Frontal cortex (tissue), 4 donors: Measurements from ENCODE around the gene C1orf115. TPM values are rescaled to one million over a fixed set of nuclear protein-coding genes. Genes with fewer than 3 reads are reported as not detected.

Experiments
- DNase-seq, 2 donors: peaks; one replicate each; pipeline ENCODE4 v3.0.0; 2012; ENCODE audit warnings: low spot score in 2 of 2
- FAIRE-seq: peaks from 2 replicates; lab custom pipeline; 2012; peaks lifted over from hg19 to GRCh38; lab: Jason Lieb, UNC
- total RNA-seq: library from RNA; depleted of rRNA; stranded (reverse); fragments of >200 nt; gene quantifications from one replicate; pipeline ENCODE4 v1.2.3, GENCODE V29; 2014
- donor health status: control.
- donor health status: control.
- donor health status: control.

The C1orf115 gene
- total RNA-seq, 1 donor from 2014 or later: 60.7 TPM

- FAIRE-seq (no peak), DNase-seq (no peak)
Measured at GRCh38 chr1:220692436-220693228, 2.5 kb downstream of the C1orf115 start.

DNA sequence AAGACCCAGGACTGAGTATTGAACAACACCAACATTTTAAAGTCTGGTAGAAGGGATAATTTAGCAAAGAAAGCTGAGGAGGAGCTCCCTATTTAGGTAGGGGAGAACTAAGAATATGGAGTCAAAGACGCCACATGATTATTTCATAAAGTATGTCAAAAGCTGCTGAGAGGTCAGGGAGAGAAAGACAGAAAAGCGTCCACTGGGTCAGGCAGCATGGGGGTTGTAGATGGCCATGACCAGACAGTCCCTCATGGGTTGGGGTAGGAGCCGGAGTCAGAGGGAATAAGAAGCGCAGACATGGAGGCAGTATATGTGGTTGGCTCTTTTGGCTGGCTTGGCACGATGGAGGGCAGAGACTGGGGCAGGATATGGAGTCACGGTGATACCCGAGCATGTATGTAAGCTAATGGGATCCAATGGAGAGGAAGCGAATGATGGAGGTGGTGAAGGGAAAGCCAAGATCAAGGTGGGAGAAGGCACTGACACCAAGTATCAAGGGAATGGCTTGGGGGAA is 4.8 kb downstream of the C1orf115 start:
- FAIRE-seq: no peak
- no peak for DNase-seq

DNA sequence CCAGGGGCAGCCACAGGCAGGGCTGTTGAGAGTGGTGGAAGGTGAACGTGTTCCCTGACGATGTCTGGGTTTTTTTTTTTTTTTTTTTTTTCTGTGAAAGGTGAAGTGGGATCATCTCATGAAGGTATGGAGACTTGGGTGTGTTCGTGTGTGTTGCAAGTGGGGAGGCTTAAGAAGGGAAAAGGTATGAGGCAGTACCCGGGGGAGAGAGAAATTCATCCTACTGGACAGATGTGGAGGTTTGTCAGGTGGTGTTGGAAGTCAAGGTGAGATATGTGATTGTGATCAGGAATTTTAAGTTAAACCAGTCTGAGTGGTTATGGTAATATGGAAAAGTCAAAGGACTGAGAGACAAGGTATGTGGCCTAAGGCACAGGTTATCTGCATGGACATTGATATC is 5.3 kb downstream of the C1orf115 start:
- DNase-seq: no peak
- FAIRE-seq: no peak

DNA sequence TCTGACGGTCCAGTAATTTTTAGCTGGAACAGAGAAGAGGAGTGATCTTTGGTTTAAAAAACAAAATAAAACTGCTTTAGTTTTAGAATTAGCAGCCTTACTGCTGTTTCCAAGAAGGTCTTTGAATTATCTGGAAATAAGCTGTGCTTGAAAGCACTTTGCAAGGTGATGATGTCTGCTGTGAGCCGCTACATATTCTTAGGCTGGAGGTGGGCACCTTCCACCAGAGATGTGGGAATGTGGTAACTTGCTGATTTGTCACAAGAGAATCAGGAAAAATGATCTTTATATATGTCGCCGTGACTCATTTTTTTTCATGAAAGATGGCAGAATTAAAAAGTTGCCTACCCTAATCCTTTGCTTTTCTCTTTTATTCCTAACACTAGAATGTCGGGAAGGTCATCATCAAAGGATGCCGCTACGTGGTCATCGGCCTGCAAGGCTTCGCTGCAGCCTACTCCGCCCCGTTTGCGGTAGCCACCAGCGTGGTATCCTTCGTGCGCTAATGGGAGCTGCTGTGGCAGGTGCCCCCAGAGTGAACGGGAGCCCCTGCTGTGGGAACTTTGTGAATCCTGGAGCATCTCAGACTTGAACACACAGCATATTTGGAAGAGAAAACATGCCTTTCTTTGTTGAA is 6.2 kb downstream of the C1orf115 start:
- FAIRE-seq (no peak), DNase-seq (no peak)

DNA sequence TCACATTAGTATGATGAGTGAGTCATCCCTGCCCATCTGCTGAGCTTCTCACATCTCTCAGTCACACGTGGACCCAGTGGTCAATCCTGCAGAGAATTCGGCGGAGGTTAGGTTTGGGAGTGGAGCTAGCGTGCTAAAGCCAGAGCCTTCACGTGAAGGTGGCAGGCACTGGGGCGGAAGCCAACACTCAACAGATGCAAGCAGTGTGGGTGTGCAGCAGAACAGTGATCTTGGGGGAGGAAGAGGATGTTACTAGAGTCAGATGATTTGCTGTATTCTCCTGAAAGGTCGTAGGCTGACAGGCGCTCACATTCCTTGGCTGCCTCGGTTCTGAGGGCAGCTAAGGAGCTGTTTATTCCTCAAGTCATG is 6.7 kb downstream of the C1orf115 start:
- DNase-seq: no peak
- no peak for FAIRE-seq

GRCh38 chr1:220697326-220697725 is 7.2 kb downstream of the C1orf115 start:
- DNase-seq: no peak
- no peak for FAIRE-seq

- DNase-seq (no peak), FAIRE-seq (no peak)
Measured at GRCh38 chr1:220698607-220699016, 8.4 kb downstream of the C1orf115 start.

DNA sequence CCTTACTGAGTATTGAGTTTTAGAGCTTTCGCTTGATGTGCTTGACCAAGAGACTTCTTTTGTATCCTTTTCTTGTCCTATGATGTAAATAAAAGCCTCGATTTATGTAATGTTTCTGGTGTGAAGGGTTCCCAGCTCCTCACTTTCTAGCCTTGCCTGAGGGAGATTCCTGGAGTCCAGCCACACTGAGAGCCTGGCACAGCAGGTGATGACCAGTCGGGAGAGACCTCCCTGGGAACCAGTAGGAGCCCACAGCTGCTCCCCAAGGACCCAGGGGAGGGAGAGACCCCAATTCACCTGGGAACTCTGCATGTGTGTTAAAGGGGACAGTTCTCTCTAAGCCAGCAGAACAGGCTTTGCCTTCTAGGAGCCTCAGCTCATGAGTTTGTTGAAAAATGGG is 8.9 kb downstream of the C1orf115 start:
- FAIRE-seq (no peak), DNase-seq (no peak)

DNA sequence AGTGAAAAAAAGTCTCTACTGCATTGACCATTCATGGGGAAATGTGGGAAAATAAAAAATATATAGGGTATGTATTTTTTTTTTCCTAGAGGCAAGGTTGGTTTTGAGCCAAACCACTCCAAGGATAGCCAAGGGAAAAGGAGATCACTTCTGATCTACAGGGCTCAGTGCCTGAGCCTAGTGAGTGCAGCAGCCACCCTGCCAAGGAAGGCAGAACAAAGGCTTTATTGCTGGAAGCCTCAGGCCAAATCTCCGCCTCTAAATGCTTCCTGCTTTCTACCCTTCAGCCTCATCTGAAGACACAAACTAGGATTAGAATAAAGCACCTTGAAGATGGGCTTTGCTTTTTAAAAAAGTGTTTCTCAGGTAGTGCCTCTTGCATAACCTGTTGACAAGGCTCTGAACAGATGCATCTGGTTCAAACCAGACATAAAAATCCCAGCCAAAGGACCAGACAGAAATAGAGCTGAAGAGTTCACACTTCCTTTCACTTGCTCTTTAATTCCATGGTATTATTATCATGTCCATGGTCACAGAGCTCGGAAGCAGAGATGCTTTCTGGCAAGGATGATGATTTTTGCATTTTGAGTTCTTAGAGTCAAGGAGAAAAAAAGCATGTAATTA is 10.5 kb downstream of the C1orf115 start:
- DNase-seq: no peak
- no peak for FAIRE-seq

GRCh38 chr1:220701974-220702373 is 11.8 kb downstream of the C1orf115 start:
- DNase-seq (no peak), FAIRE-seq (no peak)

DNA sequence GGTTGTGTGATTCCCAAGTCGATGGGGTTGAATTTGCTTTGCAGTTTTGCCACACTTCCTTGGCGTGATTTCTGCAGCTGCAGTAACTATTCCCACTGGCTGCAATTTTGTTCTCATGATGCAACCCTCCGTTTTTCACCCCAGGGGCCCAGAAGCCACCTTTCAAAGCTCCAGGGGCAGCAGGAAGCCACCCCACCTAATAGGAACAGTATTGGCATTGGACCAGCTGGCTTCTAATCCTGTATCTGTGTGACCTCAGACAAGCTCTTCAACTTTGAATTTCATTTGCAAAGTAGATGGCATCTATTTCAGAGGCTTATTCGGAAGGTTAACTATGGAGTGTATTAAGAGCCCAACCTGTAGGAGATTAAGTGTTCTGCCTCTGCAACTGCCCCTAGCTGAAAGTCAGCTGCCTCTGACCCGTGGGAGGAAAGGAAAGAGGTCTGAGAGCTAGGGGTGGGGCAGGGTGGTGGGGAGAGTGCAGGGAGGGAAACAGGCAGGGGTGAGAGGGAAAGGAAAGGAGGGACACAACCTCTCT is 12.6 kb downstream of the C1orf115 start:
- FAIRE-seq (no peak), DNase-seq (no peak)

GRCh38 chr1:220703305-220703704 is 13.1 kb downstream of the C1orf115 start:
- no peak for DNase-seq
- no peak for FAIRE-seq

DNA sequence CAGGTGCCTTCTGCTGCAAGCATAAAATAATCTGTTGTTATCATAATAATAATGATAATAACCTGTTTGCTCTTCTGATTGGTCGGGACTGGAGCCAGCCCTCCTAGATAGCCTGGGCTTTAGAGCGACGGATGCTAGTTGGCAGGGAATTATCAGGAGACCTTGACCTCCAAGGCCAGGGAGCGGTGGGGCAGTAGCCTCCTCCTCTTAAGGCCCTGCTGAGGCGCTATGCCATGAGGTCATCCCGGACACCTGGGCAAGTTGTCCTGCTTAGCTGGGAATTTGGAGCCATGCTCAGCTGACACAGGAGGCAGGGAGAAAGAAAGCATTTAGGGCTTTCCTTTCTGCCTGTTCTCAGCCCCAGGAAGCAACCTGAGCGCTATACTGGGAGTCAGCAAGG is 15.6 kb downstream of the C1orf115 start:
- FAIRE-seq (no peak), DNase-seq (no peak)

DNA sequence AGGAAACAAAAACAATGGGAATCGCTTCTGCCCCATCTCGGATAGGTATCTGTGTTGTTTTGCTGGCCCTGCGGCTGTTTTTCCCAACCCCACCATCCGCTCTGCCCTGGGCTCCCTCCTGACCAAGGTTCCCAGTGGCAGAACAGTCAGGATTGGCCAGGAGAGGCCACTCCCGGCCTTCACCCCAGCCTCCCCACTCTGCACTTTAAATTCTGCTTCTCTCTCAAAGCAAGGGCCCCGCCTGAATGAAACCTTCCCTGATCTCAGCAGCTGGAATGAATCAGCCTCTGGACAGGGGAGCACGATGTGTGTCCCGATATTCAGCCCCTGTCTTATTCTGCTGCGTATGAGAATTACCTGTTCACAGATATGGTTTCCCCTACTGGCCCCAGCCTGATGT is 16.3 kb downstream of the C1orf115 start:
- no peak for FAIRE-seq

GRCh38 chr1:220707160-220707559 is 17.0 kb downstream of the C1orf115 start:
- FAIRE-seq: no peak
- no peak for DNase-seq

More for the DNA sequence above, 16.3 kb downstream of the C1orf115 start:
- no peak for DNase-seq

- FAIRE-seq (no peak), DNase-seq (no peak)
Measured at GRCh38 chr1:220708244-220708643, 18.1 kb downstream of the C1orf115 start.

- FAIRE-seq (no peak), DNase-seq (no peak)
Measured at GRCh38 chr1:220708936-220709801, 19.0 kb downstream of the C1orf115 start.

- FAIRE-seq: no peak
- no peak for DNase-seq
Measured at GRCh38 chr1:220710333-220710732, 20.2 kb downstream of the C1orf115 start.

DNA sequence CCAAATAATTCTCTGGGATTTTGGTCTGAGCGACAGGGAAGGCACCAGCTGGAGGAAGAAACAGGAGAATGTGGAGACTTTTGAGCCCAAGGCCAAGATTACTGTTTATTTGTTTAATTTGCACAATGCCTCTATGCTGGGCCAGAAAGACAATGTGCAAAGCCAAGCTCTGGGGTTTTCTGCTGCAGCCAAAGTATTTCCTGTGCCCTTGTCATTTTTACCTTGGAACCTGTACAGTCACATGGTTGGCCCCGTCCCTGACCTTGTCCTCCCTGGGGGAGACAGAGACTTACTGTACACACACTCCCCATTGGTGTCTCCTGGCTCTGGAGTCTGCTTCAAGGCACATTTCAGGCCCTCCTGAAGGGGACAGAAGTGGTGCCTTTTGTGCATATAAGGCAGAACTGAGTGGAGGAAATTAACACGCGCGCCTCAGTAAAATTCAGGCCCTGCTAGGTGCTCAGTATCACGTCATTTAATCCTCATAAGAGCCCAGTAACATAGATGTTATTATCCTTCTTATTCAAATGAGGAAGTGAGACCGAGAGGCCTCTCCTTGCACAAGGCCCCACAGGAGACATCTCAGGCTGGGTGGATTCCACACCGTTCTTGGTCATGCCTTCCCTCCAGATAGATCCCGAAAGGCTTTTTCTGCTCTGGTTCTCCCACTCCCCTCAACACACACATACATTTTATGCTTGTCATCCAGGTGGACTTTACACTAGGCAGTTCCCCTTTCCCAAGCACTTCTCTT is 21.1 kb downstream of the C1orf115 start:
- no peak for FAIRE-seq
- no peak for DNase-seq
